Measurements from ENCODE around the gene AGPAT4.
A peak's percentile ranks its signal among the peaks of the same experiment; 100 is the strongest.
"Not testable (repeated sequence)": the region's sequence is repeated elsewhere in the genome, so short reads cannot be mapped to it uniquely, and the experiment has no call there.

AGPAT4 gene

GRCh38 chr6:161198783-161199460, 74.9 kb downstream of the AGPAT4 start:
- DNase-seq = no peak

- DNase-seq = no peak
These were observed 75.7 kb downstream of the AGPAT4 start for GRCh38 chr6:161198176-161198575.

GRCh38 chr6:161195386-161195785, 78.5 kb downstream of the AGPAT4 start:
- DNase-seq = no peak

- no peak for DNase-seq
These were observed 79.5 kb downstream of the AGPAT4 start for GRCh38 chr6:161194374-161194773.

- no peak for DNase-seq
These were observed 81.0 kb downstream of the AGPAT4 start for GRCh38 chr6:161192636-161193411.

GRCh38 chr6:161191671-161192070, 82.2 kb downstream of the AGPAT4 start:
- DNase-seq = no peak

- DNase-seq = no peak
These were observed 82.9 kb downstream of the AGPAT4 start for GRCh38 chr6:161191007-161191406.

GRCh38 chr6:161189891-161190290, 84.0 kb downstream of the AGPAT4 start:
- no peak for DNase-seq

- no peak for DNase-seq
These were observed 85.1 kb downstream of the AGPAT4 start for GRCh38 chr6:161188547-161189465.

- peak; percentile 64 to 77 for DNase-seq
These were observed 87.6 kb downstream of the AGPAT4 start for GRCh38 chr6:161186173-161186769.

- no peak for DNase-seq
These were observed 92.7 kb downstream of the AGPAT4 start for GRCh38 chr6:161181121-161181520.

GRCh38 chr6:161178155-161178554, 95.7 kb downstream of the AGPAT4 start:
- DNase-seq = not testable (repeated sequence)

- not testable (repeated sequence) for DNase-seq
These were observed 97.4 kb downstream of the AGPAT4 start for GRCh38 chr6:161176428-161176827.

- not testable (repeated sequence) for DNase-seq
These were observed 101.1 kb downstream of the AGPAT4 start for GRCh38 chr6:161172769-161173168.

- no peak for DNase-seq
These were observed 102.7 kb downstream of the AGPAT4 start for GRCh38 chr6:161171207-161171606.

- no peak for DNase-seq
These were observed 104.2 kb downstream of the AGPAT4 start for GRCh38 chr6:161169696-161170095.

GRCh38 chr6:161169035-161169434, 104.8 kb downstream of the AGPAT4 start:
- no peak for DNase-seq

- no peak for DNase-seq
These were observed 105.5 kb downstream of the AGPAT4 start for GRCh38 chr6:161168281-161168891.

- DNase-seq = no peak
These were observed 107.2 kb downstream of the AGPAT4 start for GRCh38 chr6:161166677-161167076.

- no peak for DNase-seq
These were observed 107.7 kb downstream of the AGPAT4 start for GRCh38 chr6:161166176-161166575.

GRCh38 chr6:161164182-161164625, 109.7 kb downstream of the AGPAT4 start:
- no peak for DNase-seq

- DNase-seq = no peak
These were observed 110.2 kb downstream of the AGPAT4 start for GRCh38 chr6:161163466-161164181.
